Activated naive CD4-positive, alpha-beta T cell (primary cell): ENCODE results near the gene ZNF827.

Source experiments
- DNase-seq, 4 experiments: peaks; one replicate each; lab custom pipeline; 2025; lab: John Stamatoyannopoulos, UW

The ZNF827 gene

DNA sequence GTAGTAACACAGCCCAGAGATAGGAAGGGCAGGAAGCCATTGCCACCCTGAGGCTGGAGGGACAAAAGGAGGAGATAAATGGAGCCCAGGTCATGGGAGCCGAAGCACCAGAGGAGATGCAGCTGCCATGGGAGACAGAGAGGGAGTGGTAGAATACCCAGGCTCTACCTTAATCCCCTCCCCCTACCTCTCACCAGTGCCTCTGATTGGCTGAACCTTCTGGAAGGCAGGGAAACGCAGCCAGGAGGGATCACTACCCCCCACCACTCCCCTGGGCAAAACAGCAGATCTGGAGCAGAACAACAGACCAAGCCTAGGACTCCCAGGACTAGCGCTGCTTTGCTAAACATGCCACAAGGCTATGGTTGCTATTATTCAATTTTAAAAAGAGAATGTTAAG is 114.2 kb downstream of the ZNF827 start:
- DNase-seq = no peak

GRCh38 chr4:145823743-145824142 is 114.9 kb downstream of the ZNF827 start:
- DNase-seq = no peak

DNA sequence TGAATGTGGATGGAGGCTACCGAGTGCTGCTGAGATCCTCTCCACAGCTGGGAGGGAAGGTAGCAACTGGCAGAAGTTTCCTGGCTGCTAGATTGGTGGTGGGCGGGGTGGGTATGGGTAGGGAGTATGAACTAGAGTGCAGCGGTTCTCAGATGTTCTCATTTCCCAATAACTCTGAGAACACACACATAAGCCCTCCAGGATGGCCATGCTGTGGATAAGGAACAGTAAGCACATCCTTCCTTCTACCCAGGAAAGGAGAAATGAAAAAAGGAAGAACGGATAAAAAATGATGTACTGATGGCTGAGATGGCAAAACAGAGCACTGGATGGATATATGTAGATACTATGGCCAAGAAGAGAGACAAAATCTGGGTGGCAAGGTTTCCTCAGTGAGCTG is 116.0 kb downstream of the ZNF827 start:
- no peak for DNase-seq

GRCh38 chr4:145822181-145822580 is 116.4 kb downstream of the ZNF827 start:
- DNase-seq = no peak

DNA sequence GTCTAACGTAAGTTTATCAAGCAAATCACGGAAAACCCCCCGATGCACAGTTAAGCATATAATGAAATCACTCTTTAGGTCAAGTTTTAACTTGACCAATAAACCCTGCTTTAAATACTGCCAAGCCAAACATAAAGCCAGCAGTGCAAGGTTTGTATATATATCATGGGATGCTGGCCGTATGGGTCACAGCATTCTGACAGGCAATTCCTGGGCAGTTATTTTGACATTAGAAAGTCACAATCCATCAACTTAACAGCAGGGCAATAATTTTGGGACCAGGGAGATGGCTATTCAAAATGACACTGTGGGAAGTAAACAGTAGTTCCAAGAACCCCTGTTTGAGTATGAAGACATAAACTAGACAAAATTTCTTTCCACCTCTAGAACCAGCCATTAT is 116.9 kb downstream of the ZNF827 start:
- no peak for DNase-seq

DNA sequence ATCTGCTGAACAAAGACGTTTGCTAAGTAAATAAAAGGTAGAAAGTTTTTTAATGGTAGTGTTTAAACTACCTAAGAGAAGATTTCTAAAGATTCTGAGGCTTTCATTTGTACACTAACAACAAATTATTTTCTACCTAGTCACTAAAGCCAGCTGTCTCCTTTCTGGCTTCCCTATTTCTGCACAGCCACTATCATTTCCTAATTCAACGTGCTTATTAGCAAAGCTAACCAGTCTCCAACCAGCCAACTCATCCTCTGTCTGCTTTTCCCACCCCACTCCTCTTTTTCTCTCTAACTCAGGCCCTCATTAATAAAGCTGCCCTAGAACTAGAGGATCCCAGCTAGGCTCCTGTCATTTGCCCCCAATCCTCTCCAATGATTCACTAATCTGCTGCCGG is 118.2 kb downstream of the ZNF827 start:
- no peak for DNase-seq

DNA sequence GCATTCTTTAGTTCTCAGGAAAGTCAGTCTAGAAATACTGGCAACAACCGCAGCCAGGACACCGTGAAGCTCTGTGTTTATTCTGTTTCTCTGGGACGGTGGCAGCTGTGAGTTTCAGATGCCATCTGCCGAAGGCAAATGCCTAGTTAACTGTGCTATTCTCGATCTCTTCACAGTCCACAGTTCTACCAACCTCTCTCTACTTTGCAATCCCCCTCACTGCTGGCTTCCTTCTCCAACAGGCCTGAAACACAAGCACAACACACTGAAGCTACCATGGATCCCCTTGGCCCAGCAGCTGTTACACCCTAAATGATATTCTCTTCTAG is 118.8 kb downstream of the ZNF827 start:
- no peak for DNase-seq

GRCh38 chr4:145819101-145819852 is 119.3 kb downstream of the ZNF827 start:
- no peak for DNase-seq

GRCh38 chr4:145818011-145818410 is 120.6 kb downstream of the ZNF827 start:
- DNase-seq = no peak

DNA sequence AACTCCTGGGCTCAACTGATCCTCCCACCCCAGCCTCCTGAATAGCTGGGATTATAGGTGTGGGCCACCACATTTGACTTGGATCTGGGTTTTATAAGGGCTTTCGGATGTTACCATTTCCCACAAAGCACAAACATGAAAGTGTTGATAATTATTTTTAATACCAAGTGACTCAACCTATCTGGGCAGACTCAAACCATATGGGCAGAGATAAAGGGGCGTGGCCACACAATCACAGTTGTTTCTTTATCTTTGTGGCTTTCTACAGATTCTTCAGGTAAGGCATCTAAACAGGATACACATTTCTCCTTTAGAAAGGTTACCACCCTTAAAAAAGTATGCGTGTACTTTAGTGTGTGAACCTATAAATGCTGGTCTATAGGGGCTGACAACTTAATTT is 122.5 kb downstream of the ZNF827 start:
- no peak for DNase-seq

GRCh38 chr4:145815626-145816025 is 123.0 kb downstream of the ZNF827 start:
- DNase-seq = no peak

DNA sequence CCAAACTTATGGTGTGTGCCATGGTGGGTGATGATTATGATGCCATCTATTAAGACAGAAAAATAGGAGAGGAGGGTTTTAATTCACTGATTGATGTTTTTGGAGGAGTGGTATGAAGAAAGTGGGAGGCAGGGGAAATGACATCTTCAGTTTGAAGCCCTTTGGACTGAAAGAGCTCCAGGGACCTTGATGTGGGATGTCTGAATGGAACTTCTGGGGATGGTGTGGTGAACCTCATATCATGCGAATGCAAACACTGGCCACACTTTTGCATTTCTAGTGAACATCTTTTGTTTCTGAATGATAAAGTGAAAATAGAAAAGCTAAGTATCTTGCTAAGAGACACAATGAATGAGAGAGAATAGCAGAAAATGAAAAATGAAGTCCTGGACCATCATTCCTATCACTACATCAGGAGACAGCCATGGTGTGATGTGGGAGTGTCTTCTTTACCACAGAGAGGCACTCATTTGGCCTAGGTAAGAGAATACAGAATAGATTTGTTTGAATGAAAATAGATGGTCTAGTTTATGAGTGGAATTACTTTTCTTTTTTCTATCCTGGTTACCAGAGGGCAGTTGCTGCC is 123.5 kb downstream of the ZNF827 start:
- no peak for DNase-seq

GRCh38 chr4:145814246-145814645 is 124.4 kb downstream of the ZNF827 start:
- no peak for DNase-seq

- DNase-seq = no peak
These were observed 125.7 kb downstream of the ZNF827 start for GRCh38 chr4:145812919-145813318.

DNA sequence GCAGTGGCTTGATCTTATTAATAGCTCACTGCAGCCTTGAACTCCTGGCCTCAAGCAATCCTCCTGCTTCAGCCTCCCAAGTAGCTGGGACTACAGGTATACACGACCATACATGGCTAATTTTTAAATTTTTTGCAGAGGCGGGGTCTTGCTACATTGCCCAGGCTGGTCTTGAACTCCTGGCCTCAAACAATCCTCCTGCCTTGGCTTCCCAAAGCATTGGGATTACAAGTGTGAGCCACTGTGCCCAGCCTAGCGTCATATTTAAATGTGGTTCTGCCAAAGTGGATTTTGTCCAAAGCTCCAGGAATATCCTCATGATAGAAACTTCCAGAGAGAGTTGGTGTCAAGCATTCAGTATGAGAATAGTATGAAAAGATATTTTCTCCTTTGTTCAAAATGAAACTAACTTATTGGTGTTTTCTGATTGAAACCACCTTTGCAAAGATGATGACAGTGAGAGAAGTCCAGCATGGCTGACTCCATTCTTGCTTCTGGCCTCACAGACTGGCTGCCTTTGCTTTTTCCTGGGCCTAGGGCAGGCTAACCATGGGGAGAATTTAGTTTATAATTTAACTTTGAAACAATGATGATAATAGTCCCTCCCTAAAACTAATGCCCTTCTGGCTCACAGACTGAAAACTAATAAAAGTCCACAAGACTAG is 129.6 kb downstream of the ZNF827 start:
- DNase-seq = no peak

GRCh38 chr4:145808021-145808650 is 130.5 kb downstream of the ZNF827 start:
- no peak for DNase-seq

- DNase-seq = no peak
These were observed 133.1 kb downstream of the ZNF827 start for GRCh38 chr4:145805490-145805889.

DNA sequence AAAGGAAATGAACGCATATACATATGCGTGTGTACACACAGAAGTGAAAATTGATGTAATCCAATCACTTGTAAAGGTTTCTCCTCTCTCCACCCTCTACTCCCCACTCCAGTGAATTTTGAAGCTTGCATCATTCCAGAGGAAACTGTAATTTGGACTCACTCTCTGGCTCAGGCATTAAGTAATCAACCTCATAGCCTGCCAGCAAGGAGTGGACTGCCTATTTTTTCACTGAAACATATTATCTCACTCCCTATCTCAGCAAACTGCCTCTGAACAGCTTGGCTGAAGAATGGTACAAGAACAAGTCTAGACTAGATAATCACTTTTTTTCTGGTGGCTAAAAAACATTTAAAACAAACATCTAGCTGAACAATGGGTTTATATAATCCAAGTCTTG is 134.5 kb downstream of the ZNF827 start:
- DNase-seq = no peak

DNA sequence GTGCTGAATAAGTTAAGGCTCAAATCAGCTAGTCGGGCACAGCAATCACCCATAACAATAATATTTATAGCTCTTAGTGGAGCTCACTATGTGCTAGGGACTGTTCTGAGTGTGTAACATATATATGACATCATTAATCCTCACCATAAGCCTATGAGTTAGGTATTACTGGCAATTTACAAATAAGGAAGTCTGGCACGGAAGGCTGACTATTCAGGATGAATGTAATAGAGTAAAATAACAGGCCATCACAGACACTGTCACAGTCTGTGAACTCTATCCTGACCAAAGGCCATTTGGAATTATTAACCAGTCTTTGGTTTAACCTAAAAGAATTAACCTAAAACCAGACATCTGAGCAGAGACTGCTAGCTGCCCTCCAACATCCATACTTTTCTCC is 139.4 kb downstream of the ZNF827 start:
- DNase-seq = no peak

DNA sequence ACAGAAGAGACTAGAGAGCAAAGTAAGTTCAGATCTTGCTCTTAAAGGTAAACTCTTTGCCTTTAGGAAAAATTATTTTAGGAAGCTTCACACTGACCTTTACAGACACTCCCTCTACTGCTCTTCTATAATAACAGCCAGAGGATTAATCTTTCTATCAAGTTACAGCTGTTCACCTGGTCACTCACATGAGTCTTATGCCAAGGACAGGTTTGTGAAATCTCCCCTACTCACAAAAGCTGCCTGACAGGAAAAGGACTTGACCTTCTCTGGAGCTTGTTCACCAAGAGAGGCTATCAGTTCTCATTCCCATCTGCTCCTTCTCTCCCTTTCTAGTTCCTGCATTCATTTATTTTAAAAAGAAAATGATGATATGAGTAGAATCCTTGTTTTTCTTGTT is 141.3 kb downstream of the ZNF827 start:
- no peak for DNase-seq

GRCh38 chr4:145796346-145796745 is 142.3 kb downstream of the ZNF827 start:
- DNase-seq = no peak

DNA sequence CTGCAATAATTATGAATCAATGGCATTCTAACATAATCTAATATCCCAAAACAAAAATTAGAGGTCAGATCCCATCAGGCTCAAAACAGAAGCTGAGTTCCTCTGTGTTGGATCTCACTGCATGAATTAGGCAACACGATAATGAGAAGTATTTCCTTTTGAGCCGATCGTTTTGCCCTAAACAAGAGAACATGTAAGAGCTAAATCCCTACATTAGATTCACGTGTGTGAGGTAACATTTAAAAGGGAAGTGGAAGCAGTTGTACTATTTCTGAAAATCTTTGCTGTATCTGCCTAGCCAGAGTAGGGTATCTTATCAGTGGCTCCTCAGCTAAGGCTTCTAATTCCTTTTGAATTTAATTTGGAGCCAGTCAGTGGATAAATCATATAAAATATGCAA is 143.1 kb downstream of the ZNF827 start:
- no peak for DNase-seq

- no peak for DNase-seq
These were observed 146.2 kb downstream of the ZNF827 start for GRCh38 chr4:145792429-145792828.
